GM12801 (cell line): ENCODE results near the gene MYO1D.

ENCODE experiments used
- CTCF ChIP-seq: IDR thresholded peaks from one replicate; pipeline ENCODE4 v1.5.1; 2011; ENCODE audit warnings: control low read depth; ENCODE audit not compliant: insufficient read length; ENCODE audit errors: extremely low read depth

MYO1D gene

GRCh38 chr17:32493976-32494513 lies 382.9 kb downstream of the MYO1D start:
- TF ChIP-seq CTCF = no peak

DNA sequence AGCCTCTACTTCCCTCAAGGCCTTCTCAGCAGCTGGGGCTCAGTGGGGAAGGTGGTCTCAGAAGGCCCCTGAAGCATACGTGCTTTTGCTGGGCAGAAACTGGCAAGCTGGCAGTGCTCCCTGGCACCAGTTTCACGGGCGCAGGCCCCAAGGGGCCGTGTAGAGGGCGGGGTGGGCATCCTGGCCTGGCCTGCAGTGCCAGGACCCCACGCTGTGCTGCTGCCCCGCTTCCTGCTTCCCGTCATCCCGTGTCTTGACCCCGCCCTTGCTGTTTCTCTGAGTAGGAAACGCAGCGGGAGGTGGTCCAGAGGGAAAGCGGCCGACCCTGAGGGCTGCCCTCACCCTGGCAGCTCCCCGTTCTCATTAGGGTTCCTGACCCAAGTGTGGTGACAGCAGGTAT lies 383.4 kb downstream of the MYO1D start:
- no peak for TF ChIP-seq CTCF

DNA sequence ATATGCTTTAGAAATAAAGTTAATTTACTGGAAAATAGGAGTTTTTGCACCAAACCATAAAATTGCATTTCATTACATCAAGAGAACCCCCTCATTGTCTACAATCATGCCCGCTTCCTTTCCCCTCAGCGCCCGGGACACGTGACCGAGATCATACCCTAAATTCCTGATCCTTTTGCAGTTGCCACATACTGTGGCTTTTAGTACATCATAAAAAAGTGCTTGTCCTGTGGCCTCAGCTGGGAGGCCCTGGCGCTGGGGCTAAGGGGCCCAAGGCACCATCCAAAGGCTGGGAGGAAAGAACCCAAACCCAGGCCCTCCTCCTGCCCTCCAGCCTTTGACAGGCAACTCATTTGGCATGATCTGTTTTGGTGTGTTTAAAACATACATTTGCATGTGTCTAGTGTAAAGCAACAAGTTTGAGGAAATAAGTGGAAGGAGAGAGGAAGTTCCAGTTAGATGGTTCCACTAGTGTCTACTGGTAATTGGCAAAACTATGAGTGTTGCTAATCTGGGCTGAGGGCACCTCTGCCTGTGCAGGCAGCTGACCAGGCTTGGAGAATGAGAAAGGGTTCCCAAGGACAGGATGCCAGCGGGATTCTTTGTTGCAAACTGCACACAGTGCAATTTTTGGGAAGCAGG lies 384.2 kb downstream of the MYO1D start:
- no peak for TF ChIP-seq CTCF

DNA sequence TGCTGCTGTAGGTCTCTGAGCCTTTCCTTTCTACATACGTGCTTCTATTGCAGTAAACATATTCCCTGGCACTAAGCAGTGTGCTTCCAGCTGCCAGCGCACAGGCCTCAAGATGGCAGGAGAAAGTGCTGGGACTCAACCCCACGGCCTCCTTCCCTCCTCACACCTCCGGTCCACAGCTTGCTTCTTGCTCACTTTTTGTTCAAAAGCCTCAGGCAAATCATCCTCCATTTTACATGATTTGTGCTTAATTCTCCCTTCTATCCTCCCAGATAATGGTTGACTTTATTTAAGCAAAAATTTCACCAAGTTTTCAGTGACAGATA lies 384.7 kb downstream of the MYO1D start:
- TF ChIP-seq CTCF = no peak

- no peak for TF ChIP-seq CTCF
Measured at GRCh38 chr17:32491371-32492263, 385.3 kb downstream of the MYO1D start.

DNA sequence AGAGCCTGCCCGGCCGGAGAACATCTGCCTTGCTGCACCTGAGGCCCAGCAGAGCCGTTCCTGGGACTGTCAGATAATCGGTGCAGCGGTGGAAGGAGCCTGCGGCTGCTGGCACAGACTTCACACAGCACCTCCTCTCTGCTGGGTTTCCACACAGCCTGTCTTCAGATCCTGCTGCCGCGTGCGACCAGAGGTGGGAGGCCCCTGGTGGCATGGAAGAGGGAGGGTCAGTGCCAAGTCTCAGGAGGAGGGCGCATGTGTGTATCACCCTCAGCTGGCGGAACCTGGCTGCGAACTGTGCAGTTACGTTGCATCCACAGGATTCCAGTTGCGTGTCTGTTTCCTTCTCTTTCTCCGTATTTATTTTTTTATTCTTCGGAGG lies 386.8 kb downstream of the MYO1D start:
- TF ChIP-seq CTCF = no peak

DNA sequence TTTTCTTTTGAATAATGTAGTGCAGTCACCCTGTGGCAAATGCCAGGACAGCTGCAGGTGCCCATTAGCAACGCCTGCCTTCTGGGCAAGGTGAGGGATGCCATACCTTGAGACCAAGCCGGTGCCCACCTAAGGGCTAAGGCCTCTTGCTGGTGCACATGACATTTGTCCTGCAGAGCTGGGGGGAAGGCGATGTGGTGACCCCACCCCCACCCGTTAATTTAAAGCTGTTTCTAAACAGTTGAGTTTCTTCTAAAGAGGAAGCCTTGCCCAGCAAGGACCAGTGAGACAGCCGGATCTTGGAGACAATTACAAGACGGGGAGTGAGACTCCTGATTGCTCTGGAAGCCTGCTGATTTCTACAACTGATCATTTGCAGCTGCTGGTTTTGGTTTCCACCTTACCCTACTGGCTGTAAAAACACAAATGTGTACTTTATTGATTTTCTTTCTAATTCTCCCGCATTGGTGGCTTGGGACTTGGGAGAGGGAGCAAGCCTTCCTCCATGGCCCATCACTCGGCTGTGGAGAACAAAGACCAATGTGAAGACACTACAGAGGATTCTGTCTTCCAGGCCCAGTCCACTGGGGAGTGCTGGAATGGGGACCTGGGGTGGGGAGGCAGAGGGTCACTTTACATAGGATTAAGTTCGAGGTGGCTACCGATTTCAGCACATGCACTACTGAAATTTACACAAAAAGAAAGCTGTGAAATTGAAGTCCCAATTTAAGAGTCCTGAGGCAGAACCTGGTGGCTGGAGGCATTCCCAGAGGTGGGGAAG lies 387.4 kb downstream of the MYO1D start:
- no peak for TF ChIP-seq CTCF
